ENCODE results near the gene SMG9. TPM values are rescaled to one million over a fixed set of nuclear protein-coding genes. Genes with fewer than 3 reads are reported as not detected.

SMG9 gene
- total RNA-seq, 5 donors from 2014 or later (not counting 1 experiment from before 2014, with no cell fraction given): 50.3 to 64.3 (median 56.8) TPM

DNA sequence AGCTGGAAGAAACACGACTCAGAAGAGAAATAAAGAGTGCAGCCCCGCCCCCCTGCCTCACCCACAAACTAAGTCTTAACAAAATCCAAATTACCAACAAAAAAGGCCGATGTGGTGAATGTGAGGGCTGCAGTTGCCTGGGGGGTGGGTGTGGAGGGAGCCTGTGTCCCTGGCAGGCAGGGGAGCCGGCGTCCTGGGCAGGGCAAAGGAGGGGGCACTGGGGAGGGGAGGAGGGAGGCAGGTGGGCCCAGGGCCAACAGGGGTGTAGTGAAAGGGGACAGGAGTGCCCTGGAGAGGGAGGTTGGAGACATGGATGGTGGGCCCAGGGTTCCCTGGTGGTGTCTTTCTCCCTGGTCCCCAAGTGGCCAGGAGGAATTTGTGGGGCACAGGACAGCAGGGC lies 34.8 kb downstream of the SMG9 start:
- Histone ChIP-seq H3K4me1 (ENCODE audit: control insufficient read depth in 1 of 2, extremely low read depth in 1 of 2, insufficient read depth in 2 of 2, low read length in 2 of 2) (no peaks in the 10 kb centered on the region), H3K36me3 (ENCODE audit: control insufficient read depth in 2 of 2, extremely low read depth in 1 of 2, insufficient read depth in 1 of 2, low read length in 1 of 2) (no peaks in the 10 kb centered on the region), H3K27me3 (replicated peaks in 1 of 2; ENCODE audit: control insufficient read depth in 2 of 2, extremely low read depth in 1 of 2, insufficient read depth in 2 of 2, low read length in 1 of 2) (peaks cover 0 to 34% of the 10 kb centered on the region in 2 experiments), H3K9me3 (no peaks in the 10 kb centered on the region), H3K27ac (ENCODE audit: low read length) (no peak overlapping the region), H3K4me3 (ENCODE audit: control insufficient read depth in 1 of 2, extremely low read depth in 1 of 2, low read length in 1 of 2) (no peak overlapping the region)
- H3K4me3 Mint-ChIP-seq: no peak overlapping the region
- DNase-seq: no peak
- 100% methylated on average over 2 of the region's 5 CpGs for WGBS (ENCODE audit: insufficient coverage)
- no peak overlapping the region for H3K27ac Mint-ChIP-seq
- peaks cover 0 to under 1% of the 10 kb centered on the region in 2 donors for H3K27me3 Mint-ChIP-seq
- no peaks in the 10 kb centered on the region for H3K36me3 Mint-ChIP-seq
- ATAC-seq (replicated peaks in 1 of 4): no peak
- H3K9me3 Mint-ChIP-seq: no peaks in the 10 kb centered on the region
- CTCF ChIA-PET: interaction anchor here in 1 of 2 donors (0.6 kb wide), 1 partner anchor 18 kb away, joined by 4 read pairs; no protein-coding TSS in a partner anchor
- POLR2A ChIA-PET: no interaction called here
- peaks cover 0 to under 1% (median 0%) of the 10 kb centered on the region in 3 donors for H3K4me1 Mint-ChIP-seq

- Mint-ChIP-seq H3K9me3 (no peaks in the 10 kb centered on the region), H3K4me1 (no peaks in the 10 kb centered on the region), H3K27me3 (peaks cover 3 to 5% of the 10 kb centered on the region in 2 donors), H3K36me3 (no peaks in the 10 kb centered on the region), H3K4me3 (no peak overlapping the region), H3K27ac (no peak overlapping the region)
- peaks cover 0 to 38% of the 10 kb centered on the region in 2 experiments for H3K27me3 ChIP-seq (replicated peaks in 1 of 2; ENCODE audit: control insufficient read depth in 2 of 2, extremely low read depth in 1 of 2, insufficient read depth in 2 of 2, low read length in 1 of 2)
- H3K4me3 ChIP-seq (ENCODE audit: control insufficient read depth in 1 of 2, extremely low read depth in 1 of 2, low read length in 1 of 2): no peak overlapping the region
- ATAC-seq (replicated peaks in 1 of 4) (no peak), DNase-seq (no peak)
- ChIA-PET POLR2A (no interaction called here), CTCF (no interaction called here)
- H3K27ac ChIP-seq (ENCODE audit: low read length): no peak overlapping the region
- H3K4me1 ChIP-seq (ENCODE audit: control insufficient read depth in 1 of 2, extremely low read depth in 1 of 2, insufficient read depth in 2 of 2, low read length in 2 of 2): no peaks in the 10 kb centered on the region
- WGBS (ENCODE audit: insufficient coverage): 94% methylated on average over 36 of the region's 37 CpGs
- no peaks in the 10 kb centered on the region for H3K9me3 ChIP-seq
- no peaks in the 10 kb centered on the region for H3K36me3 ChIP-seq (ENCODE audit: control insufficient read depth in 2 of 2, extremely low read depth in 1 of 2, insufficient read depth in 1 of 2, low read length in 1 of 2)
These were observed 35.3 kb downstream of the SMG9 start for GRCh38 chr19:43719378-43719868.

- CTCF ChIA-PET: no interaction called here
- POLR2A ChIA-PET: no interaction called here
- peaks cover 0 to 38% of the 10 kb centered on the region in 2 experiments for H3K27me3 ChIP-seq (replicated peaks in 1 of 2; ENCODE audit: control insufficient read depth in 2 of 2, extremely low read depth in 1 of 2, insufficient read depth in 2 of 2, low read length in 1 of 2)
- no peaks in the 10 kb centered on the region for H3K36me3 ChIP-seq (ENCODE audit: control insufficient read depth in 2 of 2, extremely low read depth in 1 of 2, insufficient read depth in 1 of 2, low read length in 1 of 2)
- Mint-ChIP-seq H3K27ac (no peak overlapping the region), H3K27me3 (peaks cover 3 to 5% of the 10 kb centered on the region in 2 donors), H3K9me3 (no peaks in the 10 kb centered on the region), H3K4me1 (no peaks in the 10 kb centered on the region), H3K4me3 (no peak overlapping the region), H3K36me3 (no peaks in the 10 kb centered on the region)
- no peak for ATAC-seq (replicated peaks in 1 of 4)
- H3K4me3 ChIP-seq (ENCODE audit: control insufficient read depth in 1 of 2, extremely low read depth in 1 of 2, low read length in 1 of 2): no peak overlapping the region
- no peak overlapping the region for H3K27ac ChIP-seq (ENCODE audit: low read length)
- no peak for DNase-seq
- 93% methylated on average over 55 of the region's 60 CpGs for WGBS (ENCODE audit: insufficient coverage)
- no peaks in the 10 kb centered on the region for H3K9me3 ChIP-seq
- no peaks in the 10 kb centered on the region for H3K4me1 ChIP-seq (ENCODE audit: control insufficient read depth in 1 of 2, extremely low read depth in 1 of 2, insufficient read depth in 2 of 2, low read length in 2 of 2)
These were observed 36.0 kb downstream of the SMG9 start for GRCh38 chr19:43718627-43719377.

DNA sequence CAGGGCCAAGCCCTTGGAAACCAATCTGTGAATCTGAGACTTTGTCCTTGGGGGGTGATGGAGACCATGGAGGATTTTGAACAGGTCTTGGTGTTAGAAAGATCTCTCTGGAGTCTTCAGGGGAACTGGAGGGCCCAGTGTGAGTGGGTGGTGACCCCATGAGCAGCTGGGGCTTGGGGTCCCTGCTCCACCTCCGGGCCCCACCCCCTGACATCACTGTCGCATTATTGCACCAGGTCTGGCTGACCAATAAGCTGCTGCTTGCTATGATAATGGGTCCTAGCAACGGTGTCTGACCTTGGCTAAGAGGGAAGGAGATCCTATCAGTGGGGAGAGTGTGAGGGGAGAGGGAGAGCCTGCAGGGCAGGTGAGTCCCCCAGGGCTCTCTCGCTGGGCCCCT lies 39.0 kb downstream of the SMG9 start, which contains the start of gene IRGC:
IRGC (plus strand) TSS at position 301 of the 400 bp plus-strand sequence. CDS start 2,483 bp downstream, outside the sequence.
- POLR2A ChIA-PET: no interaction called here
- WGBS (ENCODE audit: insufficient coverage): 25% methylated on average over 1 of the region's 4 CpGs

GRCh38 chr19:43713208-43713607 lies 41.6 kb downstream of the SMG9 start:
- no peaks in the 10 kb centered on the region for H3K4me1 Mint-ChIP-seq
- H3K9me3 ChIP-seq: no peaks in the 10 kb centered on the region
- H3K36me3 Mint-ChIP-seq: peaks cover 3% of the 10 kb centered on the region
- CTCF ChIA-PET: interaction anchor here in 1 of 2 donors (0.6 kb wide), 1 partner anchor 45 kb away, joined by 3 read pairs; no protein-coding TSS in a partner anchor
- no peak overlapping the region for H3K4me3 Mint-ChIP-seq
- ATAC-seq (replicated peaks in 1 of 4) (no peak), DNase-seq (no peak)
- H3K36me3 ChIP-seq (ENCODE audit: control insufficient read depth in 2 of 2, extremely low read depth in 1 of 2, insufficient read depth in 1 of 2, low read length in 1 of 2): no peaks in the 10 kb centered on the region
- peaks cover 0 to 8% (median 5%) of the 10 kb centered on the region in 3 donors for H3K9me3 Mint-ChIP-seq
- H3K4me3 ChIP-seq (ENCODE audit: control insufficient read depth in 1 of 2, extremely low read depth in 1 of 2, low read length in 1 of 2): no peak overlapping the region
- 50% methylated on average over 2 of the region's 3 CpGs for WGBS (ENCODE audit: insufficient coverage)
- no peak overlapping the region for H3K27ac Mint-ChIP-seq
- H3K27me3 ChIP-seq (replicated peaks in 1 of 2; ENCODE audit: control insufficient read depth in 2 of 2, extremely low read depth in 1 of 2, insufficient read depth in 2 of 2, low read length in 1 of 2): peaks cover 0 to 42% of the 10 kb centered on the region in 2 experiments
- no peak overlapping the region for H3K27ac ChIP-seq (ENCODE audit: low read length)
- POLR2A ChIA-PET: no interaction called here
- H3K27me3 Mint-ChIP-seq: peaks cover 18 to 19% of the 10 kb centered on the region in 2 donors
- H3K4me1 ChIP-seq (ENCODE audit: control insufficient read depth in 1 of 2, extremely low read depth in 1 of 2, insufficient read depth in 2 of 2, low read length in 2 of 2): no peaks in the 10 kb centered on the region

More for the DNA sequence above, 39.0 kb downstream of the SMG9 start, which contains the start of gene IRGC:
- H3K4me3 ChIP-seq (ENCODE audit: control insufficient read depth in 1 of 2, extremely low read depth in 1 of 2, low read length in 1 of 2): no peak within 1 kb of the TSS
- H3K9me3 Mint-ChIP-seq: no peaks in the 10 kb centered on the region
- no peaks in the 10 kb centered on the region for H3K36me3 ChIP-seq (ENCODE audit: control insufficient read depth in 2 of 2, extremely low read depth in 1 of 2, insufficient read depth in 1 of 2, low read length in 1 of 2)
- no peak for ATAC-seq (replicated peaks in 1 of 4)
- no peak within 1 kb of the TSS for H3K27ac Mint-ChIP-seq
- no peaks in the 10 kb centered on the region for H3K36me3 Mint-ChIP-seq
- H3K4me1 Mint-ChIP-seq: no peaks in the 10 kb centered on the region
- no peak within 1 kb of the TSS for H3K27ac ChIP-seq (ENCODE audit: low read length)
- H3K9me3 ChIP-seq: no peaks in the 10 kb centered on the region
- no peaks in the 10 kb centered on the region for H3K4me1 ChIP-seq (ENCODE audit: control insufficient read depth in 1 of 2, extremely low read depth in 1 of 2, insufficient read depth in 2 of 2, low read length in 2 of 2)
- H3K27me3 ChIP-seq (replicated peaks in 1 of 2; ENCODE audit: control insufficient read depth in 2 of 2, extremely low read depth in 1 of 2, insufficient read depth in 2 of 2, low read length in 1 of 2): peaks cover 0 to 48% of the 10 kb centered on the region in 2 experiments
- DNase-seq: no peak
- CTCF ChIA-PET: no interaction called here
- peaks cover 13 to 18% of the 10 kb centered on the region in 2 donors for H3K27me3 Mint-ChIP-seq
- no peak within 1 kb of the TSS for H3K4me3 Mint-ChIP-seq

GRCh38 chr19:43711751-43712355 lies 42.9 kb downstream of the SMG9 start:
- H3K36me3 Mint-ChIP-seq: peaks cover 3% of the 10 kb centered on the region
- 76% methylated on average over 11 of the region's 12 CpGs for WGBS (ENCODE audit: insufficient coverage)
- ATAC-seq (replicated peaks in 1 of 4) (no peak), DNase-seq (no peak)
- ChIA-PET POLR2A (no interaction called here), CTCF (interaction anchor here in 1 of 2 donors (0.6 kb wide), 1 partner anchor 1115 kb away, joined by 3 read pairs; no protein-coding TSS in a partner anchor)
- Histone ChIP-seq H3K36me3 (ENCODE audit: control insufficient read depth in 2 of 2, extremely low read depth in 1 of 2, insufficient read depth in 1 of 2, low read length in 1 of 2) (no peaks in the 10 kb centered on the region), H3K27me3 (replicated peaks in 1 of 2; ENCODE audit: control insufficient read depth in 2 of 2, extremely low read depth in 1 of 2, insufficient read depth in 2 of 2, low read length in 1 of 2) (peaks cover 0 to 36% of the 10 kb centered on the region in 2 experiments), H3K9me3 (no peaks in the 10 kb centered on the region), H3K4me1 (ENCODE audit: control insufficient read depth in 1 of 2, extremely low read depth in 1 of 2, insufficient read depth in 2 of 2, low read length in 2 of 2) (no peaks in the 10 kb centered on the region), H3K27ac (ENCODE audit: low read length) (no peak overlapping the region), H3K4me3 (ENCODE audit: control insufficient read depth in 1 of 2, extremely low read depth in 1 of 2, low read length in 1 of 2) (no peak overlapping the region)
- peaks cover 18 to 19% of the 10 kb centered on the region in 2 donors for H3K27me3 Mint-ChIP-seq
- H3K4me1 Mint-ChIP-seq: no peaks in the 10 kb centered on the region
- H3K9me3 Mint-ChIP-seq: peaks cover 0 to 8% (median 5%) of the 10 kb centered on the region in 3 donors
- no peak overlapping the region for H3K27ac Mint-ChIP-seq
- no peak overlapping the region for H3K4me3 Mint-ChIP-seq
